ENCODE data around the gene ZMYM2.
"Not testable (repeated sequence)": the region's sequence is repeated elsewhere in the genome, so short reads cannot be mapped to it uniquely, and the experiment has no call there.

The ZMYM2 gene

GRCh38 chr13:19982447-19983043 lies 24.0 kb downstream of the ZMYM2 start:
- no peak for DNase-seq (ENCODE audit: low read depth in 2 of 2)

DNA sequence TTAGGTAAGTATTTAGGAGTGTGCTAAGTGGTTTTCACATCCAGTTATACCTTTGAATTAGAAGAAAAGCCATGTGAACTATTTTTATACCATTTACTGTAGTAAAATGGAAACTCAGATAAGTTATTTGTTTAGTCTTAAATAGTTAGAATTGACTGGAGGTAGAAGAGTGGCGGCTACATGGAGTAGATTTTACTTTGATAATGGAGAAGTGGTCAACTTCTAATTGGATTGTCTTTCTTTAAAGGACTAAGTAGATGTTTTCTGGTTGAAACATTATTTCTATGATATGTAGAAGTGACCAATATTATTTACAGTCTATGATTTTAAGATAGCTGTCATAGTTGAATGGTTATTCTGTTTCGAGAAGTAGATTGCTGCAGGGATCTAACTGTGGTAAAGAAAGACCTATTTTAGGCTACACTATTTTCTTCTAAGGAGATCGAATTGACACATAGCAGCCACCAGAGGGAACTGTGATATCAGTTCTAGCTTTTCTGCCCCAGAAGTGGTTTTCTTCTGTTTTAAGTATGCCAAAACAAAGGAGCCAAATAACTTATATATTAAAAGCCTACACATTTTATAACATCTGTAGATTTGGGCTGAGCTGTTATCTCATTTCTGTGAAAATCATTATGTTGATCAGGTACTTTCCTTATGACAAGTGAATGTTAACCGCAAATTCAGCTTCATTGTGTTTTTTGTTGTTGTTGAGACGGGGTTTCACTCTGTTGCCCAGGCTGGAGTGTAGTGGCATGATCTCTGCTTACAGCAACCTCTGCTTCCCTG lies 26.1 kb downstream of the ZMYM2 start:
- no peak for DNase-seq (ENCODE audit: low read depth in 2 of 2)

DNA sequence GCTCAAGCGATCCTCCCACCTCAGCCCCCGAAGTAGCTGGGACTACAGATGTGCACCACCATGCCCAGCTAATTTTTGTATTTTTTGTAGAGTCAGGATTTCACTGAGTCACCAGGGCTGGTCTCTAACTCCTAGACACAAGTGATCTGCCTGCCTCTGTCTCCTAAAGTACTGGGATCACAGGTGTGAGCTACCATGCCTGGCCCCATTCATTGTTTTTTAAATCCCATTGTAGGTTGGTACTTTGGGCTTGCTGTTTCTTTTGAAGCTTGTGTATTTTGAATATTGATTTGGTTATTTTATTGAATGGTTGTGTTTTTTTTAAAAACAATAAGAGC lies 26.7 kb downstream of the ZMYM2 start:
- DNase-seq (ENCODE audit: low read depth in 2 of 2) = no peak

- DNase-seq (ENCODE audit: low read depth in 2 of 2) = no peak
Observed at GRCh38 chr13:19991531-19991930, 33.0 kb downstream of the ZMYM2 start.

GRCh38 chr13:19993024-19993423 lies 34.5 kb downstream of the ZMYM2 start:
- no peak for DNase-seq (ENCODE audit: low read depth in 2 of 2)

DNA sequence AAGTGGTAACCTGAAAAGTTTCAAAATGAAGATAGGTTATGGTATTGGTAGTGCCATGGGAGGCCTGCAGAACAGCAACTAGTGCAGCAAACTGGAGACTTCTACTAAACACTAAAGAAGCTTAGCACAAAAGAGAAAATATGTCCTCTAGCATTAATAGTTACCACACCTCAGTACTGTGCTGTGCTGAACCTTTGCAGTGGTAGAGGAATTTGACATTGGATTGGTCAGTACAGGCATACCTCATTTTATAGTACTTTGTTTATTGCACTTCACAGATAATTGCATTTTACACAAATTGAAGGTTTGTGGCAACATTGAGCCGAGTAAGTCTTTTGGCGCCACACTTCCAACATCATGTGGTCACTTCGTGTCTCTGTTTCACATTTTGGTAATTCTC lies 40.4 kb downstream of the ZMYM2 start:
- no peak for DNase-seq (ENCODE audit: low read depth in 2 of 2)

DNA sequence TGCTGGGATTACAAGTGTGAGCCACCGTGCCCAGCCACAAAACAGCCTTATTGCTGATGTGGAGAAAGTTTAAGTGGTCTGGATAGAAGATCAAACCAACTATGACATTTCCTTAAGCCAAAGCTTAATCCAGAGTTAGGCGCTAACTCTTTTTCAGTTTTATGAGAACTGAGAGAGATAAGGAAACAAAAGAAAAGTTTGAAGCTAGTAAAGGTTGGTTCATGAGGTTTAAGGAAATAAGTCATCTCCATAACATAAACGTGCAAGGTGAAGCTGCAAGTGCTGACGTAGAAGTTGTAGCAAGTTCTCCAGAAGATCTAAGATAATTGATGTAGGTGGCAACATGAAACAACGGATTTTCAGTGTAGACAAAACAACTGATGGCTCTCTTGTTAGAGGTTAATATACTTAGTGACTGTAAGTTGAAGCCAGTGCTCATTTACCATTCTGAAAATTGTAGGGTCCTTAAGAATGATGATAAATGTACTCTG lies 41.6 kb downstream of the ZMYM2 start:
- DNase-seq (ENCODE audit: low read depth in 2 of 2) = no peak

- DNase-seq (ENCODE audit: low read depth in 2 of 2) = no peak
Observed at GRCh38 chr13:20001366-20002190, 43.1 kb downstream of the ZMYM2 start.

- DNase-seq (ENCODE audit: low read depth in 2 of 2) = no peak
Observed at GRCh38 chr13:20002787-20003186, 44.3 kb downstream of the ZMYM2 start.

GRCh38 chr13:20006206-20006605 lies 47.7 kb downstream of the ZMYM2 start:
- DNase-seq (ENCODE audit: low read depth in 2 of 2) = no peak

DNA sequence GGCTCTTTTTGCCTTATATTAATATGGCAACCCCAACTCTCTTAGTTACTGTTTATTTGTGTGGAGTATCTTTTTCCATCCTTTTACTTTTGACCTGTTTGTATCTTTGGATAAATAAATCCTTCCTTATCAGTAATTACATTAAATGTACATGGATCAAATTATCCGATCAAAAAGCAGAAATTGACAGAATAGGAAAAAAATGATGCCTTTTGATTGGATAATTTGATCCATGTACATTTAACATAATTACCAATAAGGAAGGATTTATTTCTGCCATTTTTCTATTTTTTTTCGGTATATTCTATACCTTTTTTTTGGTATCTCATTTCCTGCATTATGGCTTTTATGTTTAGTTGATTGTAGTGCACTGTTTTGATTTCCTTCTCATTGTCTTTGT lies 57.2 kb downstream of the ZMYM2 start:
- DNase-seq (ENCODE audit: low read depth in 2 of 2) = no peak

DNA sequence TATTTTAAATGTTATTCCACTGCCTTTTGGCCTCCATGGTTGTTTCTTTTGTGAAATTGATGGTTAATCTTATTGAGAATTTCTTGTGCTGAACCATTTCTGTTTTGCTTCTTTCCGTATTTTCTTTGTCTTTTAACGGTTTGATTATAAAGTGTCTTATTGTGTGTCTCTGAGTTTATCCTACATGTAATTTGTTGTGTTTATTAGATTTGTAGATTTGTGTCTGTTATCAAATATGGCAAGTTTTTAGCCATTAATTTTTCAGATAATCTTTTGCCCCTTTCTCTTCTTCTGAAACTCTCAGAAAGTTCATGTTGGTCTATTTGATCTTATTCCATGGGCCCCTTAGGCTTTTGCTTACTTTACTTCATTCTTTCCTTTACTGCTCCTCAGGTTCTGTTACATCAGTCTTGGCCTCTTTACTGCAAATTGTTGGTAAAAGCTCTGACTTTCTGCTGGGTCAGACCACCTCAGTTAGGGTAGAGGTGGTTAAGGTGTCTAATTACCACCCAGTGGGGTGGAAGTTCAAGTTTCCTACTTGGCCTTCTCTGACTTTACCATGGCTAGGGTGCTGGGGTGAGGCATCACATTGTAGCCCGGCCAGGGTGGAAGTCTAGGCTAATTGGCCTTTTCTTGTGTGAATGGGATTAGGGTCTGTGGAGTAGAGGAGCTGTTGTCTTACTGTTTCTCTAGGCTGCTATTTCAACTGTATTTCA lies 58.3 kb downstream of the ZMYM2 start:
- DNase-seq (ENCODE audit: low read depth in 2 of 2) = no peak

GRCh38 chr13:20017365-20017711 lies 58.8 kb downstream of the ZMYM2 start:
- no peak for DNase-seq (ENCODE audit: low read depth in 2 of 2)

GRCh38 chr13:20019043-20019442 lies 60.5 kb downstream of the ZMYM2 start:
- DNase-seq (ENCODE audit: low read depth in 2 of 2) = no peak

- DNase-seq (ENCODE audit: low read depth in 2 of 2) = no peak
Observed at GRCh38 chr13:20024702-20025101, 66.2 kb downstream of the ZMYM2 start.

GRCh38 chr13:20028953-20029352 lies 70.4 kb downstream of the ZMYM2 start:
- DNase-seq (ENCODE audit: low read depth in 2 of 2) = no peak

DNA sequence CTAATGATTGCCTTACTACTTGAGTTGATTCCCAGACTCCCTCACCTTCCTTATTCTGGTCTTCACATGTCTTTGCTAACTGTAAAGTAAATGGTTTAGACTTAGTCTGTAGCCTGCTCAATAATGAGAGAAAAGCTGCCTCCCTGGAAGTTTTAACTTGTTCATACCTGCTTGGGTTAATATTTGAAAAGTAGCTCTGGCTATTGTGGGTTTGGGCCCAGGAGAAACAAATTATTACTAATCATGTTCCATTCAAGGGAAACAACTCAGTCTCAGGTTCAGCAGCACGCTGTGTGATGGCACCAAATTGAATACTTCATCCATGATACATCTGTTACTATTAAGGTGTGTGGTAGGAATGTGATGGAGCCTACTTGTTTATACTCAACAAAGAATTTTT lies 75.0 kb downstream of the ZMYM2 start:
- no peak for DNase-seq (ENCODE audit: low read depth in 2 of 2)

DNA sequence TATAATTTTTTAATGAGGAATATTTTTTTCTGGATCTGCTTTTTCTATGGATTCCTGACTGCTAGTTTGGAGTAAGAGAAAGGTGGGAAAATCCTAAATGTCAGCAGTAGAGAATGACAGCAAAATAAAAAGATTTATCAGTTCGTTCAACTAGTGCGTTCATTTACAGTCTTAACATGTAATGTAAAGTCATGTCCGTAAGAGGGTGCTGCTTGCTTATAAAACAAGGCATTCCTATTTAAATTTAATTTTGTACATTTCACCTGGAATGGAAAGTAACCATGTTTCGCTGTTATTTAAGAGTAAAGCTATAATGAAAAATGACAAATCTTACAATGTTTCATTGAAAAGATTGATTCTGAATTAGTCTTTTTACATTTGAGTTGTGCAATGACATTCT lies 76.6 kb downstream of the ZMYM2 start:
- DNase-seq (ENCODE audit: low read depth in 2 of 2) = no peak

GRCh38 chr13:20037908-20038307 lies 79.4 kb downstream of the ZMYM2 start:
- no peak for DNase-seq (ENCODE audit: low read depth in 2 of 2)

DNA sequence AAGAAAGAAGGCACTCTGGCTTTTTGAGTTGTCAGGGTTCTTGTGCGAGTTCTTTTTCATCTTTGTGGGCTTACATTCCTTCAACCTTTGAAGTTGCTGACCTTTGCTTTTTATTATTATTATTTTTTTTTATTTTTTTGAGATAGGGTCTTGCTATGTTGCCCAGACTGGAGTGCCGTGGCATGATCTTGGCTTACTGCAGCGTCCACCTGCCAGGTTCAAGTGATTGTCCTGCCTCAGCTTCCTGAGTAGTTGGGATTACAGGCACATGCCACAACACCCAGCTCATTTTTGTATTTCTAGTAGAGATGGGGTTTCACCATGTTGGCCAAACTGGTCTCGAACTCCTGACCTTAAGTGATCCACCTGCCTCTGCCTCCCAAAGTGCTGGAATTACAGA lies 84.1 kb downstream of the ZMYM2 start:
- not testable (repeated sequence) for DNase-seq (ENCODE audit: low read depth in 2 of 2)

GRCh38 chr13:20043207-20043925 lies 84.8 kb downstream of the ZMYM2 start:
- DNase-seq (ENCODE audit: low read depth in 2 of 2) = no peak

GRCh38 chr13:20044086-20044485 lies 85.6 kb downstream of the ZMYM2 start:
- no peak for DNase-seq (ENCODE audit: low read depth in 2 of 2)

Data from stimulated activated CD4-positive, alpha-beta T cell treated with anti-CD3 and anti-CD28 coated beads, Interleukin-1b, Interleukin-23, amount 100 ng/mL, for 4 hours (primary cell).